ENCODE measurements around the gene PRKN.

PRKN gene

GRCh38 chr6:161417717-161418462 is 1309.7 kb downstream of the PRKN start:
- peak; percentile 10 for TF ChIP-seq CTCF (IDR thresholded peaks at IDR 0.05; ENCODE audit: borderline replicate concordance, control extremely low read depth, extremely low read depth, insufficient read depth, missing control alignments)
- in situ Hi-C loops (cut with MboI; ENCODE audit: low sequenced_read_pairs, unreplicated experiment) = no loop called here
- no peak for DNase-seq (ENCODE audit: low spot score)

DNA sequence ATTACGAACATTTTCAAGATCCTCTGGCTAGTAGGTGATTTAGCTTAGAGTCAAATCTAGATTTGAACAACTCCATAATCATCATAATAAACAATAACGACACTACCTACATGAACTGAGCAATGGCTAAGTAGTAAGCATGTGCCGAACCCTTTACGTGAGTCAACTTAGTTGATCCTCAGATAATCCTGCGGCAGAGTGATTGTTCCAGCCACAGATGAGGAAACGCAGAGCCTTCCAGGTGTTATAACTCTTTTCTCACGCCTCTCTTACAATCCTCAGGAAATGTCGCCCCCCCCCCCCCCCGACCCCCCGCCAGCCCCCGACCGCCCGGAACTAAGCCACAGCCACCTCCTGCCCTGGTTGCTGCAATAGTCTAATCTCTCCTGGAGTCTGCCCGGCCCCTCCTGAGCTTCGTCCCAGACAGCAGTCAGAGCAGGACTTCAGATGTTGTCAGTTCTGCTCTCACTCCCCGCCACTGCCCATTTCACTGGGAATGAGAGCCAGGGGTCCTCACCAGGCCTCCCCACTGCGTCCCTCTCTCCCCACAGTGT is 1312.2 kb downstream of the PRKN start:
- DNase-seq (ENCODE audit: low spot score) = no peak
- in situ Hi-C loops (cut with MboI; ENCODE audit: low sequenced_read_pairs, unreplicated experiment) = no loop called here
- no peak for TF ChIP-seq CTCF (IDR thresholded peaks at IDR 0.05; ENCODE audit: borderline replicate concordance, control extremely low read depth, extremely low read depth, insufficient read depth, missing control alignments)

DNA sequence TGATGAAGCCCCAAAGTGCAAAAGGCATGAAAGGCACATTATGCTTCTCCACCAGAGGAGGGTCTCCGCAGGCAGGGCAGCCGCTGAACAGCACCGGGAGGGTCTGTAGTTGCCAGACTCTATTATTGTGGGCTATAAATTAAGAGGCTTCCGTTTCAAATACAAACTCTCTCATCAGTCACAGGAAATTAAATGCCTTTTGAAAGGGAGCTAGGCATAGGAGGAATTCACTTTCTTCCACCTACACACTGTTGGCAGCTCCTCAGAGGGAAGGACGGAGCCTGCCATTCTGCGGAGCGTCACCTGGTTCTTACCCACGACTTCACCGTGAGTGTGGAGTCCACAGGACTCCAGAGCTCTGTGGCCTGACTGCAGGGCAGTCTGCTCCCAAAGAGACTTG is 1312.9 kb downstream of the PRKN start:
- in situ Hi-C loops (cut with MboI; ENCODE audit: low sequenced_read_pairs, unreplicated experiment) = no loop called here
- no peak for DNase-seq (ENCODE audit: low spot score)
- TF ChIP-seq CTCF (IDR thresholded peaks at IDR 0.05; ENCODE audit: borderline replicate concordance, control extremely low read depth, extremely low read depth, insufficient read depth, missing control alignments) = no peak

- DNase-seq (ENCODE audit: low spot score) = no peak
- in situ Hi-C loops (cut with MboI; ENCODE audit: low sequenced_read_pairs, unreplicated experiment) = no loop called here
- TF ChIP-seq CTCF (IDR thresholded peaks at IDR 0.05; ENCODE audit: borderline replicate concordance, control extremely low read depth, extremely low read depth, insufficient read depth, missing control alignments) = no peak
Observed at GRCh38 chr6:161414180-161414579, 1313.4 kb downstream of the PRKN start.

GRCh38 chr6:161413355-161413771 is 1314.2 kb downstream of the PRKN start:
- in situ Hi-C loops (cut with MboI; ENCODE audit: low sequenced_read_pairs, unreplicated experiment) = no loop called here
- no peak for DNase-seq (ENCODE audit: low spot score)
- TF ChIP-seq CTCF (IDR thresholded peaks at IDR 0.05; ENCODE audit: borderline replicate concordance, control extremely low read depth, extremely low read depth, insufficient read depth, missing control alignments) = no peak

GRCh38 chr6:161412795-161413194 is 1314.8 kb downstream of the PRKN start:
- TF ChIP-seq CTCF (IDR thresholded peaks at IDR 0.05; ENCODE audit: borderline replicate concordance, control extremely low read depth, extremely low read depth, insufficient read depth, missing control alignments) = no peak
- in situ Hi-C loops (cut with MboI; ENCODE audit: low sequenced_read_pairs, unreplicated experiment) = no loop called here
- no peak for DNase-seq (ENCODE audit: low spot score)

Data from GM13976 (cell line).